ENCODE data around the gene SERINC4.
"Not testable (repeated sequence)": the region's sequence is repeated elsewhere in the genome, so short reads cannot be mapped to it uniquely, and the experiment has no call there.

SERINC4 gene

GRCh38 chr15:43799945-43800285, at the start of gene SERINC4:
Gene SERINC4, minus strand, starts transcription at chr15:43800220. Its CDS starts 234 bp downstream, at chr15:43799986.
- no peak for DNase-seq

GRCh38 chr15:43845421-43845820, 45.4 kb upstream of the SERINC4 start:
- no peak for DNase-seq

GRCh38 chr15:43832485-43832884, 32.5 kb upstream of the SERINC4 start:
- DNase-seq, result not testable (repeated sequence)

- not testable (repeated sequence) for DNase-seq
Observed at GRCh38 chr15:43831519-43832052, 31.6 kb upstream of the SERINC4 start.

- not testable (repeated sequence) for DNase-seq
Observed at GRCh38 chr15:43830691-43831275, 30.8 kb upstream of the SERINC4 start.

GRCh38 chr15:43829951-43830540, 30.0 kb upstream of the SERINC4 start:
- not testable (repeated sequence) for DNase-seq

GRCh38 chr15:43828061-43828657, 28.1 kb upstream of the SERINC4 start:
- DNase-seq, result no peak

- peak; percentile 62 for DNase-seq
Observed at GRCh38 chr15:43826508-43827341, 26.7 kb upstream of the SERINC4 start, which contains the start of gene WDR76. Gene WDR76, plus strand, starts transcription at chr15:43827002. Its CDS starts 31 bp downstream, at chr15:43827033.

GRCh38 chr15:43826029-43826507, 26.0 kb upstream of the SERINC4 start:
- no peak for DNase-seq

GRCh38 chr15:43825305-43825704, 25.3 kb upstream of the SERINC4 start:
- DNase-seq, result not testable (repeated sequence)

- peak; percentile 85 for DNase-seq
Observed at GRCh38 chr15:43824302-43825246, 24.6 kb upstream of the SERINC4 start, which contains the start of gene MFAP1. Gene MFAP1, minus strand, starts transcription at chr15:43824690. Its CDS starts 121 bp downstream, at chr15:43824569.

- DNase-seq, result no peak
Observed at GRCh38 chr15:43821505-43821904, 21.5 kb upstream of the SERINC4 start.

GRCh38 chr15:43815064-43815463, 15.0 kb upstream of the SERINC4 start:
- not testable (repeated sequence) for DNase-seq

- DNase-seq, result no peak
Observed at GRCh38 chr15:43808960-43809678, 9.1 kb upstream of the SERINC4 start.

GRCh38 chr15:43808435-43808950, 8.5 kb upstream of the SERINC4 start:
- no peak for DNase-seq

- not testable (repeated sequence) for DNase-seq
Observed at GRCh38 chr15:43802676-43803075, 2.7 kb upstream of the SERINC4 start.

- DNase-seq, result peak; percentile 91
Observed at GRCh38 chr15:43800286-43801141, 494 bp upstream of the SERINC4 start, which contains the start of gene HYPK. Gene HYPK, plus strand, starts transcription at chr15:43800599. Its CDS starts 24 bp downstream, at chr15:43800623.

- DNase-seq, result no peak
Observed at GRCh38 chr15:43799209-43799944, 643 bp downstream of the SERINC4 start.

- no peak for DNase-seq
Observed at GRCh38 chr15:43796566-43796965, 3.5 kb downstream of the SERINC4 start.

All from activated CD8-positive, alpha-beta memory T cell treated with anti-CD3 and anti-CD28 coated beads, Interleukin-2, amount 50 U/mL, for 4 hours (primary cell).